ENCODE data around the gene LRRN2. TPM values are rescaled to one million over a fixed set of nuclear protein-coding genes. Genes with fewer than 3 reads are reported as not detected.
A peak's percentile ranks its signal among the peaks of the same experiment; 100 is the strongest.

The LRRN2 gene
- total and polyA plus RNA-seq, 9 of the 15 experiments (the other 6 are each of a cell fraction or from before 2014, with no cell fraction given): 0.05 TPM; not detected in 8

- TF ChIP-seq TAF9B (IDR thresholded peaks at IDR 0.05; ENCODE audit: partially characterized antibody) (peak; percentile 44), KLF16 (IDR thresholded peaks at IDR 0.05) (peak; percentile 47; the same call in 1 of the 2 replicates), ZNF408 (CRISPR knock-in tag; IDR thresholded peaks at IDR 0.05; ENCODE audit: low read depth) (no peak), ZNF785 (CRISPR knock-in tag; IDR thresholded peaks at IDR 0.05) (no peak), SP2 (IDR thresholded peaks at IDR 0.05; ENCODE audit: extremely low read depth, low read depth, low read length, poor library complexity, severe bottlenecking) (no peak), ZNF436 (CRISPR knock-in tag; IDR thresholded peaks at IDR 0.05) (no peak), HES1 (IDR thresholded peaks at IDR 0.05; ENCODE audit: low read depth) (0 out of 2 replicates have a peak, but pooled peaks have one; percentile 44), ZNF280A (IDR thresholded peaks at IDR 0.05; ENCODE audit: low read depth, partially characterized antibody) (no peak), DDX20 (tag; IDR thresholded peaks at IDR 0.05; ENCODE audit: low read depth) (0 out of 2 replicates have a peak, but pooled peaks have one; percentile 36), CTCF (IDR thresholded peaks at IDR 0.05 in 2 of 3, conservative IDR thresholded peaks at IDR 0.05 in 1 of 3; ENCODE audit: insufficient read depth in 2 of 3, low read depth in 1 of 3, low read length in 3 of 3) (0 out of 6 replicates have a peak, but pooled peaks of 1 of the 3 experiments have one; percentile 10), EZH2 (IDR thresholded peaks at IDR 0.05; ENCODE audit: borderline replicate concordance, low read depth, low read length) (no peak), MTA1 (IDR thresholded peaks at IDR 0.05; ENCODE audit: borderline replicate concordance) (peak; percentile 95), NKRF (IDR thresholded peaks at IDR 0.05; ENCODE audit: borderline replicate concordance) (peak; percentile 70), CCNT2 (IDR thresholded peaks at IDR 0.05; ENCODE audit: borderline replicate concordance, extremely low read depth, insufficient read length, low read depth, low read length) (peak; percentile 69), SMARCE1 (IDR thresholded peaks at IDR 0.05) (peak; percentile 97), RUNX1 (IDR thresholded peaks at IDR 0.05; ENCODE audit: low read depth) (no peak), PHB2 (IDR thresholded peaks at IDR 0.05; ENCODE audit: low read depth) (peak; percentile 57; the same call in 1 of the 2 replicates), HINFP (tag; conservative IDR thresholded peaks at IDR 0.05; ENCODE audit: low read depth) (no peak), SUPT5H (IDR thresholded peaks at IDR 0.05) (peak; percentile 73)
Measured at GRCh38 chr1:204705888-204706837, 20.6 kb upstream of the LRRN2 start (continued).

All from K562 (cell line).